H1 (cell line): Measurements from ENCODE around the gene LMO2. TPM values are rescaled to one million over a fixed set of nuclear protein-coding genes. Genes with fewer than 3 reads are reported as not detected.
A peak's percentile ranks its signal among the peaks of the same experiment; 100 is the strongest.

Experiments used
- CTCF ChIA-PET: fragments of 300-600 bp; sonication (Branson Sonifier 250); formaldehyde crosslinking; loops from one replicate; lab custom pipeline; 2021; ENCODE audit not compliant: partially characterized antibody; lab: Charles Lee
- POLR2A ChIA-PET: fragments of 300-600 bp; sonication (Branson Sonifier 250); formaldehyde crosslinking; loops from one replicate; lab custom pipeline; 2021; ENCODE audit warnings: inconsistent platforms; ENCODE audit not compliant: partially characterized antibody; lab: Charles Lee
- DNase-seq, 2 experiments: peaks; one replicate each; pipeline versions ENCODE4 v3.0.0 to v3.0.0-alpha.2; 2010 to 2022; ENCODE audit warnings: low spot score in 2 of 2, low read depth in 1 of 2, mixed read lengths in 1 of 2
- FAIRE-seq: peaks from 2 replicates; lab custom pipeline; 2011; peaks lifted over from hg19 to GRCh38; lab: Jason Lieb, UNC
- H2AFZ ChIP-seq: 2 replicates; pipeline ENCODE4 v1.8.1; 2012; ENCODE audit warnings: low read length, inconsistent platforms
- H2AK5ac ChIP-seq: 2 replicates; pipeline ENCODE4 v1.6.1; 2013; ENCODE audit warnings: low read depth, low read length
- H2BK120ac ChIP-seq: replicated peaks from 2 replicates; pipeline ENCODE3; 2013; ENCODE audit warnings: low read depth, low read length, inconsistent platforms
- H2BK12ac ChIP-seq: 2 replicates; pipeline ENCODE4 v1.6.1; 2013; ENCODE audit warnings: low read depth, low read length
- H2BK15ac ChIP-seq: 2 replicates; pipeline ENCODE4 v1.6.1; 2013; ENCODE audit warnings: low read length
- H2BK20ac ChIP-seq: 2 replicates; pipeline ENCODE4 v1.6.1; 2013; ENCODE audit warnings: low read length
- H2BK5ac ChIP-seq: 2 replicates; pipeline ENCODE4 v1.6.1; 2013; ENCODE audit warnings: low read depth, low read length
- H3K14ac ChIP-seq: 2 replicates; pipeline ENCODE4 v1.6.1; 2013; ENCODE audit warnings: inconsistent platforms; ENCODE audit not compliant: insufficient read length
- H3K18ac ChIP-seq: 2 replicates; pipeline ENCODE4 v1.6.1; 2013; ENCODE audit warnings: low read length; ENCODE audit errors: extremely low read depth
- H3K23ac ChIP-seq: 2 replicates; pipeline ENCODE4 v1.6.1; 2013; ENCODE audit warnings: inconsistent platforms; ENCODE audit not compliant: insufficient read length
- H3K23me2 ChIP-seq: 2 replicates; pipeline ENCODE4 v1.6.1; 2013; ENCODE audit warnings: low read depth, low read length
- H3K27ac ChIP-seq: 2 replicates; pipeline ENCODE4 v1.6.1; 2011; ENCODE audit warnings: low read depth, low read length, inconsistent platforms
- H3K27me3 ChIP-seq, 4 experiments: replicated peaks in 1 of 4; 1 replicate in 1 of 4; 2 replicates in 3 of 4; pipeline versions ENCODE4 v1.6.1 to v1.8.1; 2011 to 2013; ENCODE audit warnings: low read length in 3 of 4, mild to moderate bottlenecking in 3 of 4, inconsistent platforms in 2 of 4, mixed read lengths in 2 of 4, moderate library complexity in 1 of 4; ENCODE audit not compliant: control insufficient read depth in 3 of 4, insufficient read depth in 3 of 4; ENCODE audit errors: extremely low read depth in 1 of 4
- H3K36me3 ChIP-seq, 4 experiments: 2 replicates each; pipeline versions ENCODE4 v1.6.1 to v1.8.1; 2011 to 2013; ENCODE audit warnings: mild to moderate bottlenecking in 4 of 4, low read length in 3 of 4, moderate library complexity in 2 of 4, control low read depth in 1 of 4, inconsistent platforms in 1 of 4; ENCODE audit not compliant: insufficient read depth in 4 of 4, control insufficient read depth in 2 of 4
- H3K4ac ChIP-seq: replicated peaks from 2 replicates; pipeline ENCODE3; 2013; ENCODE audit warnings: low read length, low read depth, mixed read lengths, inconsistent platforms; ENCODE audit not compliant: insufficient read length
- H3K4me1 ChIP-seq, 4 experiments: replicated peaks in 1 of 4; 1 replicate in 1 of 4; 2 replicates in 3 of 4; pipeline versions ENCODE4 v1.6.1 to v1.8.1; 2011 to 2013; ENCODE audit warnings: low read length in 3 of 4, inconsistent platforms in 2 of 4, mixed read lengths in 1 of 4; ENCODE audit not compliant: insufficient read depth in 4 of 4, control insufficient read depth in 3 of 4
- H3K4me2 ChIP-seq, 2 experiments: 2 replicates each; pipeline versions ENCODE4 v1.6.1 to v1.8.1; 2011 to 2013; ENCODE audit warnings: low read depth in 2 of 2, low read length in 2 of 2, control low read depth in 1 of 2, inconsistent platforms in 1 of 2, mild to moderate bottlenecking in 1 of 2; ENCODE audit not compliant: insufficient read depth in 1 of 2
- H3K4me3 ChIP-seq, 4 experiments: fragments of 200-600, 300-600 bp in 1 of 4; sonication (generic), shearing (Covaris generic), sonication (Bioruptor Twin) in 1 of 4; 2 replicates each; pipeline versions ENCODE4 v1.5.1 to v1.8.1; 2011 to 2016; ENCODE audit warnings: low read length in 4 of 4, low read depth in 3 of 4, control low read depth in 2 of 4, inconsistent platforms in 2 of 4, mild to moderate bottlenecking in 2 of 4, mixed read lengths in 1 of 4, moderate library complexity in 1 of 4; ENCODE audit not compliant: insufficient read depth in 2 of 4; ENCODE audit errors: extremely low read depth in 1 of 4
- H3K56ac ChIP-seq: replicated peaks from 2 replicates; pipeline ENCODE3; 2013; ENCODE audit warnings: low read depth, mild to moderate bottlenecking, mixed read lengths, low read length, inconsistent platforms; ENCODE audit not compliant: insufficient read length
- H3K79me1 ChIP-seq: 2 replicates; pipeline ENCODE4 v1.6.1; 2013; ENCODE audit warnings: low read depth, low read length, control low read depth
- H3K79me2 ChIP-seq, 2 experiments: 2 replicates each; pipeline versions ENCODE4 v1.6.1 to v1.8.1; 2012 to 2013; ENCODE audit warnings: low read length in 2 of 2, mild to moderate bottlenecking in 2 of 2, inconsistent platforms in 1 of 2; ENCODE audit not compliant: insufficient read depth in 2 of 2, control insufficient read depth in 1 of 2
- H3K9ac ChIP-seq, 4 experiments: replicated peaks in 1 of 4; 1 replicate in 1 of 4; 2 replicates in 3 of 4; pipeline versions ENCODE4 v1.6.1 to v1.8.1; 2011 to 2013; ENCODE audit warnings: low read depth in 3 of 4, low read length in 3 of 4, control low read depth in 2 of 4, mild to moderate bottlenecking in 2 of 4, moderate library complexity in 2 of 4, inconsistent platforms in 1 of 4; ENCODE audit errors: extremely low read depth in 1 of 4
- H3K9me3 ChIP-seq, 2 experiments: 2 replicates each; pipeline versions ENCODE4 v1.6.1 to v1.8.1; 2012 to 2013; ENCODE audit warnings: mild to moderate bottlenecking in 2 of 2, moderate library complexity in 2 of 2, control low read depth in 1 of 2, inconsistent platforms in 1 of 2, low read depth in 1 of 2, low read length in 1 of 2, mixed read lengths in 1 of 2; ENCODE audit not compliant: insufficient read depth in 2 of 2
- H4K20me1 ChIP-seq, 2 experiments: replicated peaks in 1 of 2; 2 replicates each; pipeline versions ENCODE3 to v1.8.1; 2011 to 2013; ENCODE audit warnings: inconsistent platforms in 2 of 2, low read length in 2 of 2, mild to moderate bottlenecking in 1 of 2; ENCODE audit not compliant: insufficient read depth in 2 of 2, control insufficient read depth in 1 of 2
- H4K5ac ChIP-seq: 2 replicates; pipeline ENCODE4 v1.6.1; 2013; ENCODE audit warnings: low read length, low read depth, mixed read lengths, inconsistent platforms; ENCODE audit not compliant: insufficient read length
- H4K8ac ChIP-seq: 2 replicates; pipeline ENCODE4 v1.8.0; 2013; ENCODE audit warnings: mild to moderate bottlenecking, moderate library complexity, low read length, inconsistent platforms; ENCODE audit not compliant: insufficient read depth; ENCODE audit errors: extremely low read depth
- H4K91ac ChIP-seq: replicated peaks from 2 replicates; pipeline ENCODE3; 2013; ENCODE audit warnings: low read length, mixed read lengths, inconsistent platforms; ENCODE audit not compliant: insufficient read length
- CEBPB ChIP-seq: IDR thresholded peaks from 2 replicates; pipeline ENCODE4 v1.6.1; 2012; ENCODE audit warnings: low read depth, low read length
- EP300 ChIP-seq, 2 experiments: IDR thresholded peaks; 1 replicate in 1 of 2; 2 replicates in 1 of 2; pipeline ENCODE4 v1.6.1; 2011 to 2012; ENCODE audit warnings: low read depth in 2 of 2, low read length in 2 of 2, mild to moderate bottlenecking in 2 of 2, borderline replicate concordance in 1 of 2, inconsistent platforms in 1 of 2, moderate library complexity in 1 of 2
- HDAC6 ChIP-seq: IDR thresholded peaks from one replicate; pipeline ENCODE4 v1.7.1; 2012; ENCODE audit warnings: low read depth, mild to moderate bottlenecking, inconsistent platforms, low read length, moderate library complexity
- KDM1A ChIP-seq: fragments of 200-600, 300-600 bp; sonication (generic); IDR thresholded peaks from 2 replicates; pipeline ENCODE4 v1.7.1; 2016; ENCODE audit warnings: mild to moderate bottlenecking, low read length, borderline replicate concordance
- MAFK ChIP-seq: IDR thresholded peaks from 2 replicates; pipeline ENCODE4 v1.6.1; 2012; ENCODE audit warnings: low read depth, mild to moderate bottlenecking, improper control_type of control experiment, low read length
- RAD21 ChIP-seq, 2 experiments: IDR thresholded peaks in 1 of 2; conservative IDR thresholded peaks in 1 of 2; 2 replicates each; pipeline ENCODE4 v1.6.1; 2011; ENCODE audit warnings: low read depth in 2 of 2, low read length in 2 of 2, improper control_type of control experiment in 1 of 2, inconsistent platforms in 1 of 2, mild to moderate bottlenecking in 1 of 2, moderate library complexity in 1 of 2
- SIN3A ChIP-seq, 2 experiments: IDR thresholded peaks in 1 of 2; conservative IDR thresholded peaks in 1 of 2; 2 replicates each; pipeline ENCODE4 v1.6.1; 2011 to 2012; ENCODE audit warnings: low read length in 2 of 2, improper control_type of control experiment in 1 of 2, low read depth in 1 of 2, mild to moderate bottlenecking in 1 of 2
- WGBS, 2 experiments: shearing (Covaris generic) in 1 of 2; methylation state at CpG; one replicate each; pipeline versions ENCODE4 v1.1.6 to v1.1.7; 2013 to 2015; ENCODE audit warnings: low lambda C conversion rate in 2 of 2, mixed read lengths in 2 of 2, inconsistent platforms in 1 of 2, low coverage in 1 of 2, missing lambda C conversion rate in 1 of 2; ENCODE audit not compliant: insufficient replicate concordance in 2 of 2, insufficient coverage in 1 of 2, insufficient read length in 1 of 2; ENCODE audit errors: extremely low coverage in 1 of 2, missing lambda C conversion rate in 1 of 2; 5-methylcytosine and 5-hydroxymethylcytosine counted together
- polyA plus RNA-seq, 7 experiments: library from polyadenylated mRNA; depleted of rRNA in 3 of 7; stranded (reverse) in 5 of 7; unstranded in 2 of 7; fragments of >200 nt in 5 of 7; fragments of 200-250 nt in 2 of 7; gene quantifications; 1 replicate in 5 of 7; 2 replicates in 1 of 7; 4 replicates in 1 of 7; pipeline versions ENCODE4 v1.2.1 to v1.2.3, GENCODE V29; 2011 to 2013; ENCODE audit warnings: missing spikeins in 2 of 7, mixed read lengths in 2 of 7
- total RNA-seq: library from RNA; stranded (reverse); fragmentation: NEBNext Ultra II Directional; extraction: Animal tissue kit (Norgen Biotek cat#: 25700); gene quantifications from 2 replicates; pipeline ENCODE4 v1.2.1, GENCODE V29; 2021
- TF ChIP-seq, protein P1 (sequence below), 3 experiments: IDR thresholded peaks; 1 replicate in 2 of 3; 2 replicates in 1 of 3; pipeline versions ENCODE4 v1.5.1 to v1.6.1; 2011; ENCODE audit warnings: low read length in 3 of 3, mild to moderate bottlenecking in 3 of 3, inconsistent platforms in 2 of 3, low read depth in 1 of 3, moderate library complexity in 1 of 3; ENCODE audit not compliant: insufficient read depth in 1 of 3; ENCODE audit errors: control extremely low read depth in 1 of 3

The LMO2 gene
- total and polyA plus RNA-seq, 2 of the 8 experiments (the other 6 are each of a cell fraction or from before 2014, with no cell fraction given), result 1.6 to 2.7 TPM

- H3K56ac ChIP-seq, result no peak overlapping the region
- CTCF ChIA-PET, result interaction anchor here (0.6 to 11.7 kb wide), 31 partner anchors 9 to 454 kb away, joined by 3 to 195 read pairs (median 5); partner anchors contain the start of gene KIAA1549L
- no peaks in the 10 kb centered on the region for H4K20me1 ChIP-seq
- no peaks in the 10 kb centered on the region for H3K79me1 ChIP-seq
- 0 out of 2 replicates have a peak overlapping the region, but pooled peaks have one; percentile 85 for H2AFZ ChIP-seq
- POLR2A ChIA-PET, result no interaction called here
- no peak overlapping the region for H4K91ac ChIP-seq
- H3K36me3 ChIP-seq, result no peaks in the 10 kb centered on the region
- no peak overlapping the region for H4K5ac ChIP-seq
- H3K79me2 ChIP-seq, result no peaks in the 10 kb centered on the region
- no peak overlapping the region for H4K8ac ChIP-seq
- H3K27me3 ChIP-seq, result peaks cover 4 to 23% (median 13%) of the 10 kb centered on the region in 4 experiments
- no peak overlapping the region for H2BK20ac ChIP-seq
- H2BK12ac ChIP-seq, result no peak overlapping the region
- H3K4me2 ChIP-seq, result peak overlapping the region; percentile 70 to 97
- H3K9me3 ChIP-seq, result no peaks in the 10 kb centered on the region
- WGBS, 2 experiments, result 27% methylated on average over 10 of the region's 10 CpGs; no CpG with 5 or more reads in 1 of the 2 experiments
- H2BK15ac ChIP-seq, result no peak overlapping the region
- no peak overlapping the region for H2BK5ac ChIP-seq
- no peak overlapping the region for H3K14ac ChIP-seq
- no peak overlapping the region for H2AK5ac ChIP-seq
- no peak overlapping the region for H3K27ac ChIP-seq
- peak; percentile 96 for FAIRE-seq
- no peak overlapping the region for H3K23ac ChIP-seq
- peak overlapping the region; percentile 39 to 70 (median 49) for H3K4me3 ChIP-seq
- H3K23me2 ChIP-seq, result peaks cover 6% of the 10 kb centered on the region; the same call in 1 of the 2 replicates
- H3K9ac ChIP-seq, result no peak overlapping the region
- no peak overlapping the region for H3K18ac ChIP-seq
- DNase-seq, result peak in 1 of 2 experiments; percentile 79
- H3K4me1 ChIP-seq, result peaks cover 0 to 4% (median 2%) of the 10 kb centered on the region in 4 experiments; a peak in 1 of 7 replicates
- no peak overlapping the region for H2BK120ac ChIP-seq
- no peak overlapping the region for H3K4ac ChIP-seq
- TF ChIP-seq KDM1A, result no peak
- peak; percentile 90 to 92 for TF ChIP-seq RAD21 (IDR thresholded peaks at IDR 0.05 in 1 of 2, conservative IDR thresholded peaks at IDR 0.05 in 1 of 2; ENCODE audit: low read depth in 2 of 2, low read length in 2 of 2)
- no peak for TF ChIP-seq EP300 (IDR thresholded peaks at IDR 0.05; ENCODE audit: borderline replicate concordance in 1 of 2, low read depth in 2 of 2, low read length in 2 of 2)
- TF ChIP-seq CEBPB, result no peak
- 0 out of 4 replicates have a peak, but pooled peaks of 1 of the 2 experiments have one; percentile 50 for TF ChIP-seq SIN3A (conservative IDR thresholded peaks at IDR 0.05 in 1 of 2, IDR thresholded peaks at IDR 0.05 in 1 of 2; ENCODE audit: low read depth in 1 of 2, low read length in 2 of 2)
- no peak for TF ChIP-seq MAFK
- TF ChIP-seq HDAC6, result no peak
- TF ChIP-seq, protein P1, sequence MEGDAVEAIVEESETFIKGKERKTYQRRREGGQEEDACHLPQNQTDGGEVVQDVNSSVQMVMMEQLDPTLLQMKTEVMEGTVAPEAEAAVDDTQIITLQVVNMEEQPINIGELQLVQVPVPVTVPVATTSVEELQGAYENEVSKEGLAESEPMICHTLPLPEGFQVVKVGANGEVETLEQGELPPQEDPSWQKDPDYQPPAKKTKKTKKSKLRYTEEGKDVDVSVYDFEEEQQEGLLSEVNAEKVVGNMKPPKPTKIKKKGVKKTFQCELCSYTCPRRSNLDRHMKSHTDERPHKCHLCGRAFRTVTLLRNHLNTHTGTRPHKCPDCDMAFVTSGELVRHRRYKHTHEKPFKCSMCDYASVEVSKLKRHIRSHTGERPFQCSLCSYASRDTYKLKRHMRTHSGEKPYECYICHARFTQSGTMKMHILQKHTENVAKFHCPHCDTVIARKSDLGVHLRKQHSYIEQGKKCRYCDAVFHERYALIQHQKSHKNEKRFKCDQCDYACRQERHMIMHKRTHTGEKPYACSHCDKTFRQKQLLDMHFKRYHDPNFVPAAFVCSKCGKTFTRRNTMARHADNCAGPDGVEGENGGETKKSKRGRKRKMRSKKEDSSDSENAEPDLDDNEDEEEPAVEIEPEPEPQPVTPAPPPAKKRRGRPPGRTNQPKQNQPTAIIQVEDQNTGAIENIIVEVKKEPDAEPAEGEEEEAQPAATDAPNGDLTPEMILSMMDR (IDR thresholded peaks at IDR 0.05; ENCODE audit: control extremely low read depth in 1 of 3, insufficient read depth in 1 of 3, low read depth in 1 of 3, low read length in 3 of 3), result peak; percentile 33 to 86 (median 76)
Measured at GRCh38 chr11:33829430-33830141, 62.3 kb downstream of the LMO2 start.
